TTC549 (cell line): ENCODE measurements around the gene EIPR1.

Experiments used
- FAIRE-seq: peaks from 2 replicates; lab custom pipeline; 2012; peaks lifted over from hg19 to GRCh38; lab: Jason Lieb, UNC

EIPR1 gene

DNA sequence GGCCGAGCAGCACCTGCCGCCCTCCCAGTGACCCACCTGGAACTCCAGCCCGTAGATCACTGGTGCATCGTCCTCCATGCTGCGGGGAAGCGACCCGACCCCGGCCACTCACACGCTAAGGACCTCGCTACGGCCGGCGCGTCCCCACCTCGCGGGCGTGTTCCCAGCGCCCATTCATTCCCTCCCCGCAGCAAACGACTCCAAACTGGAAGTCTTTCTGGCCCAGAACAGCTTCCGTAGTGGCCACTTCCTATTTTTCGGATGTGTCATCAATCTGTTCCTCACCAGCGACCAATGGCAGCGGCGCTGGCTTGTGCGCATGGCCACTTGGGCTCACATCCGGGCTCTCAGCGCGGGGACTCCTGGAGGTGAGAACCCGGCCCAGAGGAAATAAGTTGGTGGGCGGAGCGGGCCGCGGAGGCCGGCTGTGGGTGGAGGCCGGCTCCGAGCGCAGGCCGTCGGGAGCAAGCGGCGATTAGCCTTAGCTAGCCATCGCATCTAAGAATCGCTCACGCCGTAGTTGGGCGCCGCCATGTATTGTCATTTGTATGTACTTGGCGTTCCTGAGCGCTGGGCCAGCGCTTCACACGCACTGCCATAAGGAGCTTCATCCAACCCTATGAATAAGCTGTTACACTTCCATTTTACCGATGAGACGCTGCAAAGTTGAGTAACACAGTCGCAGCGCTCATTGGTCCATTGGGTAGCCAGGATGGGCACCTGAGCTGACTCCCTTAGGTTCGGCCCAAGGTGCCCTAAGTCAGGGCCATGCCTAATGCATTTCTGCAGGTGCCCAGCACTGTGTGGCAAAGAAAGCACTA, at the start of gene EIPR1:
Gene EIPR1 (minus strand): TSS at position 207 of the 821 bp plus-strand sequence. CDS start 129 bp downstream, at position 78.
- FAIRE-seq: peak; percentile 91

DNA sequence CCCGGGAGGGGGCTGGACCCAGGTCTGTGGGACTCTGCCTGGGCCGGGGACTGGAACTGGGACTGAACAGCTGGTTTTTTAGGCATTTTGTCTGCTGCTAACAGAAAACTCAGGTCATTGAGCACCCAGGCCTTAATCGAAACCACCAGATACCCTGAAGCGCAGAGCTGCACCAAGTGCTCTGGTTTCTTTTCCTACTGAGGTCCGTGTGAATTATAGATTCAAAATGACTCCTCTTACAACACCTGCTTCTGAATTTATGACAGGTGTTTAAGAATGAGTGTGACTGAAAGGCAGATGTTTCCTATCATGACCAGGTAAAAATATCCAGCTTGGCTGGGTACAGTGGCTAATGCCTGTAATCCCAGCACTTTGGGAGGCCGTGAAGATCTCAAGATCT, 49.7 kb upstream of the EIPR1 start:
- no peak for FAIRE-seq

DNA sequence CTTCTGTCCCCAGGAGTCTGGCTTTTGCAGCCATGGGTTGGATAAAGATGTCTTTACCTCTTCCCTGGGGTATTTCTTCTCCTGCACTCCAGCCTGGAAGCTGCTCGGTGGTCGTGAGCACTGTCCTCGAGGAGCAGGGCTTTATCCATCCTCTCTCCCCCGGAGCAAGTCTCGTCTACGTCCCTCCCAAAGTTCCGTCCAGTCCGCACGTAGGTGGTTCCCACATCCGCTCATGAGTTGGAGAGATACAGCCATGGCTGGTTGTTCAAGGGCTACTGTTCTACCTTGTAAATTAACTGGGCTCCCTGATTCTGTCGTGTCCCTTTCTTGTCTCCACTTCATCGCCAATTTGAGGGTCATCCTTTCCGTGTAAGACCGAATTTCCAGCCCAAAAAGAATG, 49.0 kb upstream of the EIPR1 start:
- FAIRE-seq: no peak

DNA sequence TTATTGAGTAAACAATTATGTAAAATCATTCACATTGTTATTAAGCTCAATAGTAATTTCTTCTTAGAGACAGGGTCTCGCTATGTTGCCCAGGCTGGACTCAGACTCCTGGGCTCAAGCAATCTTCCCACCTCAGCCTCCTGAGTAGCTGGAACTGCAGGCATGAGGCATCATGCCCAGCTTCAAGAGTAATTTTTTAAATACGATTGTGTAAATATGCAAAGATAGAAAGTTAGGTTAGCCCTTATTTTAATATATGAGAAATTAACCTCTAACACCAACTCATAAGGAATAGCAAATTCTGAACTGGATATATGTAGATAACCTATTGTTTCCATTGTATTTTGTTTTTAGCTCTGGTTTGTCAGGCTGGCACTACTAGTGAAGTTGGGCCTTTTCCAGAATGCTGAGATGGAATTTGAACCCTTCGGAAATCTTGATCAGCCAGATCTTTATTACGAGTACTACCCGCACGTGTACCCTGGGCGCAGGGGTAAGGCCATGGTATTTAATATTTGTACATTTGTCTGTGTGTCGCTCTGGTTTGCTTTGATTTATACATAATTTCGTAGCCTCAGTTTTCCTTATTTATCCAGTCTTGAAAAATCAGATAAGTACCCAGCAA, 46.7 kb upstream of the EIPR1 start:
- no peak for FAIRE-seq

DNA sequence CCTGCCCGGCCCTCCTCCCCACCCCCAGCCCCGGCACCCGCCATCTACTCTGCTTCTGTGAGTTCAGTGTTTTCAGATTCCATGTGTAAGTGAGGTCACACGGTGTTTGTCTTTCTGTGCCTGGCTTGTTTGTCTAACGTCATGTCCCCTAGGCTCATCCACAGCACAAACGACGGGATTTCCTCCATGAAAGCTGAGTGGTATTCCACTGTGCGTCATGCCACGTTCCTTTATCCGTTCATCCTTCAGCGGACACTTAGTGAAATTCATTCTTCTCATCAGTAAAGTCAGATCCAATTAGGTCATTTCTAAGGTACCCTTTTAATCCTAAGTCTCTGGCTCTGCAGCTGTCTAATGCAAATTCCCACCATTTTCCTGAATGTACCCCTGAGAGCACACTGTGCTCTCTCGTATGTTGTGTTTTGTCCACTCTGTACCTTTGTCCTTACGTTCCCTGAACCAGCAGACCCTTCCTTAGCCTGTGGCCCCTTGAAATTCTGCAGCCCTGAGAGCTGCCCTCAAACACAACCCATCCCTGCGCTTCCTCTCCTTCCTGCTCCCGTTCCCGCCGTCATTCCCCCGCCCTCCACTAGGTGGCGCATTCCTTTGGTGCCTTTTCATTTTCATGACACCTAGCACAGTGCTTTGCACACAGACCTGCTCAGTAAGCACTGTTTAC, 46.0 kb upstream of the EIPR1 start:
- FAIRE-seq: no peak

DNA sequence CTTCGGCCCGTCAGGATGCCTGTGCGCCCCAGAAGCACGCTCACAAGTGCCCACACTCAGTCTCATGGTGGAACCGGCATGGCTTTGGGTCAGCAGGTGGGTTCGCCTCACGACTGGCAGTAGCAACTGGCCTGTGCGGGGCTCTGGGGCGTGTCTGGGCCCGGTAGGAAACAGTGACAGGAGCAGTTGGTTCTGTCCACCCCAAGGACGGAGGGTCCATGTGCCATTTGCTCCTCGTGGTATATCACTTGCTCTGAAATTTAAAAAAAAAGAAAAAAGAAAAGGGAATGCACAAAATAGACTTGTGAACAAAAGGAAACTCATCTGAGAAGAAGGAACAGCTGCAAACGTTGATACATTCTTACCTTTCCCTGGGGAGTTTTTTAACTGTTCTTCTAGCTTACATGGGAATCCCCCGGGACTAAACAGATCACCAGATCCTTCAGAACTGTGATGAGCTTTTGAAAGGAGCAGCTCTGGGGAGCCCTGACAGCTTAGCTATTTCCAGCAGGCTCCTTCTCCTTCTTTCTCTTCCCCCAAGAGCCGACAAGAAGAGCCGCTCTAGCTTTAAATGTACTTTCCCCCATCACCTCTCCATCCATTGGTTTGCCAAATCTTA, 44.7 kb upstream of the EIPR1 start:
- no peak for FAIRE-seq

DNA sequence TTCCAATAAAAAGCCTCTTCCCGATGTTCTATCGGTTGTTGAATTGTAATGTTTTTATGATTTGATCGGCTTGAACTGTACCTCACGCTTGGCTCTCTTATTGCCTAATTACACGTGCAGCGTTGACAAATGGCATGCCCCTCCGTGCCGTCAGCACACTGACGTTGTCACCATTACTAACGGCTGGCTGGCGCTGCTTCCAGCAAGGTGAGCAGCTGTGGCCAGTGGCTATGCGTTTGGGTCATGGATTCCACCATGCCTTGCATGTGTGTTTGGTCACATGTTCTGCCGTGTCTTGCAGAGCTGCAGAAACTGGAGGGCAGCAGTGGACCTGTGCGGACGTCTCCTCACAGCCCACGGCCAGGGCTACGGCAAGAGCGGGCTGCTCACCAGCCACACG, 44.0 kb upstream of the EIPR1 start:
- FAIRE-seq: no peak

DNA sequence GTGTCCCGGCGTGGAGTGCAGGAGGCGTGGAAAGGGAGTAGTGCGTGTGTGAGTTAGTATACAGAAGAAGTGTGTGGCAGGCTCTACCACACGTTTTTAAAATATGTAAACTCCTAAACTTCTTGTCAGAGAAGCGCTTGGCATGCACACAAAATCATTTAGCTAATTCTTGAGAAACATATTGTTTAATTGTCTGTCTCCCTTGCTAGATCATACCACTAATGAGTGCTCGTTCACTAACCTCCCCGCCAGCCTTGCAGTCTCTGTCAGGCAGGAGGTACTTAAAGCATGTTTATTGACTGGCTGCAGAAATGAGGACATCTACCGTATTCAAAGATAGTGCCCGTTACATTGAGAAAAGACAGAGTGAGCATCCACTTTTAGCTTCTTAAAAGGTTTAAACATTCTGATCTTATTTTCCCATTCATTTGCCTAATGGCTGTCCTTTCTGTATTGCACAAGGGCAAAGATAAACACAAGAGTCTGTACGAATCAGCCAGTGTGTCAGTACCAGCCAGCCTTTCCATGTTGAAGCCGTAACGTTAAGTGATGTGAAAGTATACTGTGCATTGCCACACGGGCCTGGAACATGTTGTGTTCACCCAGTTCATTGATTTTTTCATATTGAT, 43.3 kb upstream of the EIPR1 start:
- FAIRE-seq: no peak

DNA sequence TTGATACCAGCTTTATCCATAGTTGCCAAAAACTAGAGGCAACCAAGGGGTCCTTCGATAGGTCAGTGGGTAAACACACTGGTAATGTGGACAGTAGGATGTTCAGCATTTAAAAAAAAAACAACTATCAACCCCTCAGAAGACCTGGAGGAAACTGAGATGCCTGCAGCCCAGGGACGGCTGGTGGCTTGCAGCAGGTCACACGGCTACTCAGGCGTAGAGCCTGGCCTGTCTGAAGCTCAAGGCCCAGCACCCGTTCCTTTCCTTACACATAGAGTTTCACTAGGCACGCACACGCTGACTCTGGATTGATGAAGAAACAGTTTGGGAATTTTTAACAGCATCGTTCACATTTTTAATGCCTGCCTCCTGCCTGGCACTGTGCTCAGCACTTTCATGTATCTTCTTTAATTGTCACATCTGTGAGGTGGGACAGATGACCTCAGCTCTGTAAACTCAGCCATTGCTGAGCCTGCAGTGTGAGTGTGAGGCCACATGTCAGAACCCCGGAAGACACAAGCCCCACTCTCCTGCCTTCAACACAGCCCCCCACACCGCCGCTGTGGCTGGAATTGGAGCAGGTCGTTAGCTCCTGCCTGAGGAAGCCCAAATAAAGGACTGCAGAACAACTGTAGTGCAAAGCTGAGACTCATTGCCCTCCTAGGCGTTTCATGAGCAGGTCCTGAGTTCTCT, 42.6 kb upstream of the EIPR1 start:
- no peak for FAIRE-seq

DNA sequence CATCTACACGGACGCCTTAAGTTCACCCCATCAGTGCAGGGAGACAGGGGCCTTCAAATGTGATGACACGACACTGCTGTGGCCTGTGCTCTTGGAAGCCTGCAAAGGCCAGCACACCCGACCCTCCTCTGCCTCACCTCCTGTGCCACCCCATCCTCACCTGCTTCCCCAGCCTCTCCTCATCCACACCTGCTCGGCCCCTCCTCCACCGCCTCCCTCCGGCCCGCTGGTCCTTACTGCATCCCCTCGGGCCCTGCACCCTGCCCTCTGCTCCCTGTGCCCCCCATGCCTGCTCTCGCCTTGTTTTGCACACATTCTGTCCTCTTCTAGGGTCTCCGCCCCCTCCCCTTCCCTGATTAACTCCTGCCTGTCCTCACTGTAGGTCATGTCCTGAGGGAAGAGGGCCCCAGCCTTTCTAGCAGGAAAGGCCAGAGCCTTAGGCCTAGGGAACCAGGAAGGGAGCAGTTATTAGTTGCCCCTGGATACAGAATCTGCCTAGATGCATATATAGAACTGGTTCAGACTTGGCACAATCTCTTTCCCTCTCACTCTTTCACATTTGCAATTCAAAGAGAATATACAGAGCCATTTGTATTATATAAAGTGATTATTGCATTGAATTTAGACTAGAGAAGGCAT, 41.3 kb upstream of the EIPR1 start:
- no peak for FAIRE-seq

DNA sequence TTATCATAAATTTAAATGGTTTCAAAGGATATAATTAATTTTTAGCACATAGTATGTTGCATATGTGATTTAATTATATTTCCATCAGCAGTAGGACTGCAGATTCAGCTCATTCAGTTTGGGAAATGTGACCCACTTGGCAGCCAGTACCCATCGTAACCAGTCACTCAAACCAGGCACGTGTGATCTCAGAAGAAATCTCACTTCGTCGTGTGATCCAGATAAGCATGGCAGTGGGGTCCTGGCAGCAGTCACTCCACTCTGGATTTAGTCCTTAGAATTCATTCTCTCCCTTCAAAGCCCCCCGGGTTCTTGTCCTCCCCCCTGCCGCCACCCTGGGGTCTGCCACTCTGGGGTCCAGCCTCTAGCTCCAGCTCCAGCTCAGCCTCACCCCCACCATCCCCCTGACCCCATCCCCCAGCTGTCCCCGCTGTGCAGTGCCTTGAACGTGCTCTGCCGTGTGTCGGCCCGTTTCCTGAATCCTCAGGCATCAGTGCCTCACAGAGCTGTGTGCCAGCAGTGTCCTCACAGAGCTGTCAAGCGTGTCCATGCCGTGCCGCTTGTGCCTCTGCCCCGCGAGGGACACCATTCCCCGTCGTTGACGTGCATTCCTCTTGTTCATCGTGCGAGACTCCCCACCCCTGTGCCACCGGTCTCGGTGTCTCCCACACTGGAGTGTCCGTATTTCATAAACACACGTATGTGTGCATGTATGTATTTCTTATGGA, 36.7 kb upstream of the EIPR1 start:
- no peak for FAIRE-seq

DNA sequence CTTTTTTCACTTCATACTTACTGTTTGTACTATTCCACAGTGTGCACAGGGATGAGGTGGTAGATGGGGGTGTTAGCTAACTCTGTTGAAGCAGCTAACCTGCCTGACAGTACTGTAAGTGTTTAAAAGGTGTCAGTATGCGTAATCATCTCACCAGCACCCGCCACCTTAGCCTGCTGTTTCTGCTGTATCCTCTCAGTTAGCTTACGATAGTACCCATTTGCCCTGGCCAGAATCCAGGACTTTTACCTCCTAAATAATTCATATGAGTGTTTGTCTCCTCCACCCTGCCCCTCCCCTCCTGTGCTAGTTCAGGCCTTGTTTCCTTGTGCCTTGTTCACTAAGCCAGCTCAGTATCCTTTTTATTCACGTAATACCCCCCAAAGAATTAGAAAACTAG, 36.1 kb upstream of the EIPR1 start:
- FAIRE-seq: no peak

DNA sequence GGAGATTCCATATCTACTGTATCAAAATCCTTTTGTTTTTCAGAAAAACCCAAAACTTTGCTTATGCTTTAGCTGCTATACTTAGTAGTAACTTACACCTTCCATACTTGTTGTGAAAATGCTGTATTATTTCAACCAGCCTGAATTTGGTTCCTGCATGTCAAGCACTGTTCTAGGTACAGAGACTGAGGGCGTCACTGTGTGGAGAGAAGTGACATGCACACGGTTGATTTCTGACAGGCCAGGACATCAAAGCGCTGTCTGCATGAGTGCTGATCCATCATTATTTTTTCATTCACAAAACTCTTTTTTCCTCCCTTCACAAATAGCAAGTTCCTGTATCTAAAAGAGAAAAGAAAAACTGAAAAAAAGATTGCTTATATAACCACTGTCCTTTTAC, 33.5 kb upstream of the EIPR1 start:
- no peak for FAIRE-seq

DNA sequence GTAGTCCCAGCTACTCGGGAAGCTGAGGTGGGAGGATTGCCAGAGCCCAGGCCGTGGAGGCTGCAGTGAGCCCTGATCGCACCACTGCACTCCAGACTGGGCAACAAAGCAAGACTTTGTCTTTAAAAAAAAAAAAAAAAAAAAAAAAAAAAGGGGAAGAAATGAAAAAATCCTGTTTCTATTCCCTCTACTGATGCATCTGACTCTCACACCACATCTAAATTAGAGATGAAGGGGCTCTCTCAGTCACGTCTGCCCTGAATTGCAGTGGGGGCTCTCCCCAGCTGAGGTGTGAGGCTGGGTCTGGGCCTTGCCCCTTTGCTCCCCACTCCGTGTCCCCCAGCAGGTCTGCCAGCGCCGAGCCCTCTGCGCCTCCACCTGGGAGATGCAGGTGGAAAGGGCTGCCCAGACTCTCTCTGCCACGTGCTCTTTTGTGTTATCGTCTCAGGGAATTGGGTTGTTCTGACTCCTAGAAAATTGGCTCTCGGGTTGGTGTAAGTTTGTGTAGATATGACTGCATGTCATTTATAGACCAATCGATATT, 32.1 kb upstream of the EIPR1 start:
- no peak for FAIRE-seq

DNA sequence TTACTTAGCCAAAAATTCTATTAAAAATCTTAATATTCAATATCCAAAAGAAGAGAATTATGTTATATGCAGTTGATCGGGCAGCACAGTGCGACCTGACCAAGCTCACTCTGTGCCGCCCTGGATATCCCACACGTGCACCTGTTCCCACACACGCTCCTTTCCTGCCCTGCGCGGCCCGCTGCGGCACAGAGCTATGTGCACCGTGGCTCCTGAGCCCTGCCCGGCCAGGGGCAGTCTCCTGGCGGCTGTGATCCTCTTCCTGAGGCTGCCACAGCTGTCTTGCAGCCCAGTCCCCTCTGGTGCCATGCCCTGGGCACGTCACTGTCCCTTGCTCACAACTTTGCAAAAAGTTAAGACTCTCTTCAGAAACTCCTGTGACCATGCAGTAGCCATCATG, 31.2 kb upstream of the EIPR1 start:
- no peak for FAIRE-seq

DNA sequence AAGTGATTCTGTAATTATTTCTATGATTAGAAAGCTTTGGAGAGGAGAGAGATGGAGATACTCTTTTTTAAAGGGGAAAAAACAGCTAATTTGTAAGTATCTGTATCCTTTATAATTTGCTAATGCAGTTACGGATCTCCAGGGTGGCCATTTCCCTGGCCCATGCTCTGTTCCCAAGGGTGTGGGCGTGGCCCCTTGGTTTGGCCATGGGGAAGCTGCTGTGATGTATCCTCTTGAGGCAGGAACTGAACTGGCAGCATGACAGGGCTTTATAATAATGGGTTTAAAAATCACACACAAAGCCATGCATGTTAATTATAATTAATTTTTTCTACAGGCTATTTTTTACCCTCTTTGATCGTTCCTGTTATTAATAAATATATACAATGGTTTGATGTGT, 28.9 kb upstream of the EIPR1 start:
- FAIRE-seq: no peak

DNA sequence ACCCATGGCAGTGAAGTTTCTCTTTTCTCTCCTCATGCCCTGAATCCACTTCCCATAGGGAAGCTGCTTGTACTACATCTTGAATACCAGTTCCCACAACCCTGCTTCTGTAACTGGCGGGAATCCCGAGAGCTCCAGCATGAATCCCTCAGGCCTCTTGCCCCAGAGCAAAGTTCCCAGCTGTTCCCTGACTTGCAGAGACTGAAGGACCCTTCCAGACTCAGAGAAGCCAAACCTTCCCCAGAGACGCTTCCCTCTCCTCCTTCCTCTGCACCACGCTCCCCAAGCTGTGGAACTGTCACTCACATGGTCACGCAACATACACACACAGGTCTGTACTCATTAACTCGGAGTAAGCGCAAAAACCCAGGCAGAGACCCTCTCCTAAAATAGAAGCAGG, 28.3 kb upstream of the EIPR1 start:
- FAIRE-seq: no peak

DNA sequence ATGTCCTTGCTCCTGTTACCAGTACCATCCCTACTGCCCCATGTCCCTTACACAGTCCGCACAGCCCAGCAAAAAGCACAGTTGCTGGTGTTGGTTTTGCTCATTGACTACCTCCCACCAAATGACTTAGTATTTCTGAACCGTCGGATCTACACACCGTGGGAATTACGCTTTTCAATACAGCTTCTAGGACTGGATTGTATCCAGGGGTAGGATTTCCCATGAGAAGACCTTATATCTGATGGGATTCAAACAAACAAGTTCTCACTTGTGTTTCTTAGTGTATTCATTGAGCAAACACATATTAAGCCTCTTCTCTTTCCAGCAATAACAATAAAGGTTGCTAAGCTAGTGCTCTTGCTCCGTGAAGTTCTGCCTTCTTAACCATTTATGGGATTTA, 27.7 kb upstream of the EIPR1 start:
- FAIRE-seq: no peak

DNA sequence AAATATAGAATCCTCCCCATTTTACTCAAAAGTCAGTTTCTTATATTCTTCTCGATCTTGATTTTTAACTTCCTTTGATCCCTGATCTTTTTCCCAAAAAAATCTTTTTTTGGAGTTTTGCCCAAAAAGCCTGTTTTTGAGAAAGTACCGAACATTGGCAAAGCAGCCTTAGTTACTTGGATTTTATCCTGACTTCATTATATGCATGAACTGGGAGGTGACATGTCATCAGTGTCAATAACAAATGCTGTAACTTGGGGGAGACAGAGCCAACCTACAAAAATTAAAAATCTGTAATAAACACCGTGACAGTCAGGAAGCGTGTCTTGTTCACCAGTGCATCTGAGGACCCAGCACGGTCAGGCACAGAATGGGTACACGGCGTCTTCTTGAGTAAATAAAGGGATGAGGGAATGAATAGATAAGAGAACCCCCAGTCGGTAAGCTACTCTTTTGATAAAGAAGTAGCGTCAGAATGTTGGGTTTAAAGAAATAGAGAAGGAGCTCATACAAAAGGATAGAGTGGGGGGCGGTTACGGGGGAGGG, 26.8 kb upstream of the EIPR1 start:
- FAIRE-seq: no peak
